ENCODE measurements around the gene VEZT.

VEZT gene

DNA sequence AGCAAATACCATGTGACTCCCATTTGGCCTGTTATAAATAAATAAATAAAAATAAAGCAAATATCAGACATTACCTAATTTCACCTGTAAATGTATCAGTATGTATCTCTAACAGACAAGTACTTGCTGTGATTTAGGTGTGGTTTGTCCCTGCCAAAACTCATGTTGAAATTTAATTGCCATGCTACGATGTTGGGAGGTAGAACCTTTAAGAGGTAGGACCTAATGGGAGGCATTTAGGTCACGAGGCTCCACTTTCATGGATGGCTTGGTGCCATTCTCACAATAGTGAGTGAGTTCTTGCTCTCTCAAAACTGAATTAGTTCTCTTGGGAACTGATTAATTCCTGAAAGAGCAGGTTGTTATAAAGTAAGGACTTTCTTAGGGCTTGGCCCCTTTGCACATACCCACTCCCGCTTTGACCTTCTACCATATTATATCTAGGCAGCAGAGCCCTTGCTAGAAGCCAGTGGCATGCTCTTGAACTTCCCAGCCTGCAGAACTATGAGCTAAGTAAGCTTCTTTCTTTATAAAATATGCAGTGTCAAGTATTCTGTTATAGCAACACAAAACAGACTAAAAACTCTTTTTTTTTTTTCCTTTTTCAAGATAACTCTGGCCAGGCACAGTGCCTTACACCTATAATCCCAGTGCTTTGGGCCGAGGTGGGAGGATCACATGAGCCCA lies 26.0 kb downstream of the VEZT start:
- no peak for DNase-seq (ENCODE audit: low read depth, low spot score)
- H3K27ac ChIP-seq: no peak overlapping the region

DNA sequence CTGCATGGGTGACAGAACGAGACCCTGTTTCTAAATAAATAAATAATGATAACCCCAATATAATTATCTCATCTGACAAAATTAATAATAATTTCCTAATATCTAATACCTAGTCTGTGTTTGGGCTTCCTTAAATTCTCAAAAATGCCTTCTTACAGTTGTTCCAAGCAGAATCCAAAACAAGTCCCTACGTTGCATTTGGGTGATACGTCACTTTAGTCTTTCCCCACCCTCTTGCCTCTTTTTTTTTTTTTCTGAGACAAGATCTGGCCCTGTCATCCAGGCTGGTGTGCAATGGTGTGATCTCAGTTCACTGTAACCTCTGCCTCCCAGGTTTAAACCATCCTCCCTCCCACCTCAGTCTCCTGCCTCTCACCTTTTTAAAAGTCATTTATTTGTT lies 26.7 kb downstream of the VEZT start:
- no peak for DNase-seq (ENCODE audit: low read depth, low spot score)
- no peak overlapping the region for H3K27ac ChIP-seq

DNA sequence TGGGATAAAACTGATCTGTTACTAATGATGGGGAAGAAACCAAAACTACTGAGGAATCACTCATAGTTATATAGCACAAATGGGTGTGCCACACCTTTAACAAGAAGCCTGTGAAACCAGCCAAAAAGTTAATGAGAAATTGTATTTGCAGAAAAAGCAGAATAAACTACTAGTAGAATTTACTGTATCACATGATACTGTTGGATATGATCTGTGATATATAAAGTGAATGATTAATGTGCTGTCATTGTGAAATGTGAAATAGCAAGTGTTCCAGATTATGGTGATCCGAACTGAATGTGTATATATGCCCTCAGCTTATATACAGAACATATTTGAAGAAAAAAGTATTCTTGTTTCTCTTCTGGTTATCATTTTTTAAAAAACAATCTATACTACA lies 30.5 kb downstream of the VEZT start:
- no peak for DNase-seq (ENCODE audit: low read depth, low spot score)
- H3K27ac ChIP-seq: no peak overlapping the region

DNA sequence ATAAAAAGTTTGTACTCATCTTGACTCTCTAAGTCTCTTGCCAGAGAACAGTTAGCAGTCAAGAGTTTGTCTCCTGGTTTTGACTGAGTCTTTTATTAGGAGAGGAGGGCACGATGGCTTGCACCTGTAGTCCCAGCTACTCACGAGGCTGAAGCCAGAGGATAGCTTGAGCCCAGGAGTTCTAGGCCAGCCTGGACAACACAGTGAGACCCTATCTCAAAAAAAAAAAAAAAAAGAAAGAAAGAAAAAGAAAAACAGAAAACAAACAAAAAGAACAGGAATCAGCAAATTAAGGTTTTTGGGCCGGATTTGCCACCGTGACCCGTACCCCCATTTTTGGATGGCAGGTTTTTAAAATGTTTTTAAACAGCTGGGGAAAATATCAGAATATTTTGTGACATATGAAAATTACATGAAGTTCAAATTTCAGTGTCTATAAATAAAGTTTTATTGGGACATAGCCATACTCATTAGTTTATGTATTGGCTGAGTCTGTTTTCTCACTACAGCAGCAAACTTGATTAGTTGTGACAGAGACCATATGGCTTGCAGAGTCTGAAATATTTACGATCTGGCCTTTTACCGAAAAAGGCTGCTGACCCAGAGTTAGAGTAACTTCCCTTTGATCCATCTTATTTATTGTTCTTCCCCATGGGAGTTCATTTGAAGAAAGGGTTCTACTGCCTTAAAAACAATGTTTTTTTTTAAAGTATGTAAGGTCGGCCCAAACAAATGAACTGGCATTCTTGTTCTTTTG lies 31.2 kb downstream of the VEZT start:
- H3K27ac ChIP-seq: no peak overlapping the region
- DNase-seq (ENCODE audit: low read depth, low spot score): no peak

DNA sequence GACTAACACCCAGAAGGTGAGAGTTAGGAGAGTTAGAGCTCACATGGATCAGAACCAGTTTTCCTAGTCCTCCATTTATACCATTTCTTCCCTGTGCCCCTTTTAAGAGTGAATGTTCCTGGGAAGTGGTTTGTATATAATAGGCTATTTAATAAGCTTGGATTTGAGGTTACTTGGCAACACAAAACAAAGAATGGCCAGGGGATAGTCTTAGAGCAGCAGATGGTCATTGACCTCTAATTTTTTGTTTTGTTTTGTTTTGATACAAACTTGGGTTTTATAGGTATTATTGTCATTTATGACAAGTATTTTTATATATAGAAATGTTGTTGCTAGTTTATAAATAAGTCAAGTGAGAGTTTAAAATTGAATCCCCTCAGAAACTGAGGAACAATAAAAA lies 35.8 kb downstream of the VEZT start:
- DNase-seq (ENCODE audit: low read depth, low spot score): no peak
- no peak overlapping the region for H3K27ac ChIP-seq

DNA sequence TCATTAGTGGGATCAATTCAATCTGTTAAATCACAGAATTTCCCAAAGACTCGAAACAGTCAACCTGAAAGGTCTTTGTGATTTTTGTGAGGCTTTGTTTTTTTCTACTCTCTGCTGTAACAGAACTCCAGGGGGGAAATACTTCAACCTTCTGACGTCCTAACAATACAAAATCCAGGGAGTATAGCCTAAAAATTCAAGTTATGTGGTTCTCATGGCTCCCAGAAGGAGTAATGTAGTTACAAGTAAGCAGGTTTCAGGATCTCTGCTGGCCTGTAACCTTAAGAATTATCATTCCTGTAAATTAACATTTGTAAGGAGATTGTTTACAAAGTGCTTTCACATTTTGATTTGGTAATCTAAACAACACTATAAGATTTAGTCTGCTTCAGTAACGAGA lies 39.9 kb downstream of the VEZT start:
- no peak for DNase-seq (ENCODE audit: low read depth, low spot score)
- H3K27ac ChIP-seq: peak overlapping the region; percentile 34

DNA sequence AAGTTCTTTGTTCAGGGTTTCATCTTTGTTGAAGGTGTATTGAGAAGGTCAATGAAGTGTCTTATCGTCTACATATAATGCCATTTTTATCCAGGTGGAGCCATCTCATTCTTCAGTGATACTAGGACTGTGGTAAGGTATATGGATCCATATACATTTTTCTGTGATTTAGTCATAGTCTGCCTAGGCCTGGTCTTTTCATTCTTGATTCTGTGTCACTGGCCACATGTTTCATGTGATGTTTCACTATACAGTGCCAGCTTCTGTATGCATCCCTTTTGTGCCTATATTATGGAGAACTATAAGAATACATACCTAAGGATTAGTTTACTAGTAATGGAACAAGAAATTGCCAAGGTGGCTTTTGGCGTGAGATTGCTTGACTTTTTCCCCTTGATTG lies 40.5 kb downstream of the VEZT start:
- H3K27ac ChIP-seq: peak overlapping the region; percentile 34
- DNase-seq (ENCODE audit: low read depth, low spot score): no peak

DNA sequence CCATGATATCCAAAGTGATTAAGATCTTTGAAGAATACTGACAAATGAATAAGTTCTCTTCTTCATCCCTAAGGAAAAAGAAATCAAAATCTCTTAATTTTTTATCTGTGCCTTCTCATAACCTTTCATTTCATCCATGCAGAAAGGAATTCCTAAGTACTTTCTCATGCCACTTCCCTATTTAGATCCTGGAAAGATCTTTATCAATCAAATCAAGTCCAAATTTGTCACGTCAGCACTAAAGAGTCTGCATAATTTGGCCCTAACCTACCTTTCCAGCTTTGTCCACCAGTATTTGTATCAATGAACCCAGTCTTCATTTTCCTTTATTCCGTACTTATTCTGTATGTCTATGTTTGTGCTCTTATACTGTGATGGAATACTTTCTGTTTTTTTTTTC lies 41.2 kb downstream of the VEZT start:
- H3K27ac ChIP-seq: peak overlapping the region; percentile 34
- no peak for DNase-seq (ENCODE audit: low read depth, low spot score)

DNA sequence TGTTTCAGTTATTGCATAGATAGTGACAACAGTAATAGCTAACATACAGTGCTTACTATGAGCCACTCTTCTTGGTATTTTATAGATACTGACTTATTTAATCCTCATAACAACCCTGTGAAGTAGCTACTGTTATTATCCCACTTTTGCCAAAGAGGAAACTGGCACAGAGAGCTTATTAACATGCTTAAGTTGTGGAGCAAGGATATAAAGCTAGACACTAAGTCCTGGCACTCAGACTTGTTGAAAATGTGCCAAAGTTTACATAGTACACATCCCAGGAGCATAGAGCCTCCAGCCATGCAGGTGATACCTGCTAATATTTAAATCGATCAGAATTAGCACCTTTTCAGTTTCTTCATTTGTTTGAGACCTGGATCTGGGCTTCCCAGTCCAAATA lies 41.8 kb downstream of the VEZT start:
- DNase-seq (ENCODE audit: low read depth, low spot score): no peak
- no peak overlapping the region for H3K27ac ChIP-seq

DNA sequence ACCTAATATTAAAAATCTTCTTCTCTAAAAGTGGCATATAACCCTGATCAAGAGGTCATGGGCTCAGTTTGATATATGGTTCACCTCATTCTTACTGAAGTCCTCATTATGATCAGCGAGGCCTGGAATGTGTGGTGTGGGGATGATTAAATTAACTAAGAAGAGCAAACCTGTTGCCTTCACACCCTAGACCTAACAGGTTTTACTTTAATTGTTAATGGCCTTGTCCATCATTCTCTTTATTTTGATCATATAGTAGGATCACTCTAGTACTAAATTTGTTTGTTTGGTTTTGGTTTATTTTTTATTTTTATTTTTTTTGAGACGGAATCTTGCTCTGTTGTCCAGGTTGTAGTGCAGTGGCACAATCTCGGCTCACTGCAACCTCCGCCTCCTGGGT lies 43.5 kb downstream of the VEZT start:
- no peak overlapping the region for H3K27ac ChIP-seq
- no peak for DNase-seq (ENCODE audit: low read depth, low spot score)

DNA sequence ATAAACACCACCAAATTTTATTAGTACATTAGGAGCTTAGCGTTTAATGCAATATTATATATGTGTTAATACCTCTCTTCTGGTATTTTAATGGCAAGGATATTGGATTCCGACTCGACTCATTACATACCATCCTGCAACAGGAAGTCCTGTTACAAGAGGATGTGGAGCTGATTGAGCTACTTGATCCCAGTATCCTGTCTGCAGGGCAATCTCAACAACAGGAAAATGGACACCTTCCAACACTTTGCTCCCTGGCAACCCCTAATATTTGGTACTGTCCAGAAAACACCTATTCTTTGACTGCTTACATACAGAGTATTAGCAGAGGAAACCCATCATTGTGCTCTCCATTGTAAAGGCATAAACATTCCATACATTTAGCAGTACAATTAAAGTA lies 45.2 kb downstream of the VEZT start:
- DNase-seq (ENCODE audit: low read depth, low spot score): no peak
- no peak overlapping the region for H3K27ac ChIP-seq

DNA sequence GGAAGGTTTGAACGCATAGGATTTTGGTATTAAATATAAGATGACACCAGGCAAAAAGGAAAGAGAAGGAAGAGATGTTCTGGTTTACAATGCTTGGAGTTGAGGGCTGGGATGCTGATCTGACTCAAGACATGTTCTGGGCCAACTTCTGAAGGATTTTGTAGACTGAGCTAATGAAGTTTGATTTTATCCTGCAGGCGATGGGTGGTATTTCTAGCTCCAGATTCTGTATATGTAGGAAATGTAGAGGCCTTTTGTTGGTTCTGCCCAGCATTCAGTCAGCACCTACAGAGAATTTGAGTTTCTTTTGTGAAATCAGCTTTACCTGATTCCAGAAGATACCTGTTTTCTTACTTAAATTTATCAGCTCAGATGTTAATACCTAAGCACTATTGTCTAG lies 48.2 kb downstream of the VEZT start:
- no peak overlapping the region for H3K27ac ChIP-seq

DNA sequence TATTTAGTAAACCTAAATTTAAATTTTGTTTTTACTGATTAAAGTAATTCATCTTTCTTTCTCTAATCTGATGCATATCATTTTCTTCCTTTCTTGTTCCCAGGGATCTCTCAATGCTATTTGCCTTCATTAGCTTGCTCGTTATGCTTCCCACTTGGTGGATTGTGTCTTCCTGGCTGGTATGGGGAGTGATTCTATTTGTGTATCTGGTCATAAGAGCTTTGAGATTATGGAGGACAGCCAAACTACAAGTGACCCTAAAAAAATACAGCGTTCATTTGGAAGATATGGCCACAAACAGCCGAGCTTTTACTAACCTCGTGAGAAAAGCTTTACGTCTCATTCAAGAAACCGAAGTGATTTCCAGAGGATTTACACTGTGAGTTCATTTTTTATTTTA lies 48.6 kb downstream of the VEZT start:
- H3K27ac ChIP-seq: no peak overlapping the region
- DNase-seq (ENCODE audit: low read depth, low spot score): no peak

More for the DNA sequence above, 48.2 kb downstream of the VEZT start:
- no peak for DNase-seq (ENCODE audit: low read depth, low spot score)

DNA sequence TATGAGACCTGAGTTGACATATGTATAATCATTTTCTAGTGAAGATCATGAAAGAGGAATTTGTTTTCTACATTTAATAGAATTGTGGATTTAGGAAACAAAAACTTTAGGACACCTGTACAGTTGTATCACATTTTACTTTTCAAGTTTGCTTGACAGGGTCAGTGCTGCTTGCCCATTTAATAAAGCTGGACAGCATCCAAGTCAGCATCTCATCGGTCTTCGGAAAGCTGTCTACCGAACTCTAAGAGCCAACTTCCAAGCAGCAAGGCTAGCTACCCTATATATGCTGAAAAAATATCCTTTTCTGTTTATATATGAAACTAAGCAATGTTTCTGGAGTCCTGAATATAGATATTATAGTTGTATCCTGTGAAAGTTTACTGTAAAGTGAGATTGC lies 52.3 kb downstream of the VEZT start:
- no peak for DNase-seq (ENCODE audit: low read depth, low spot score)
- no peak overlapping the region for H3K27ac ChIP-seq

DNA sequence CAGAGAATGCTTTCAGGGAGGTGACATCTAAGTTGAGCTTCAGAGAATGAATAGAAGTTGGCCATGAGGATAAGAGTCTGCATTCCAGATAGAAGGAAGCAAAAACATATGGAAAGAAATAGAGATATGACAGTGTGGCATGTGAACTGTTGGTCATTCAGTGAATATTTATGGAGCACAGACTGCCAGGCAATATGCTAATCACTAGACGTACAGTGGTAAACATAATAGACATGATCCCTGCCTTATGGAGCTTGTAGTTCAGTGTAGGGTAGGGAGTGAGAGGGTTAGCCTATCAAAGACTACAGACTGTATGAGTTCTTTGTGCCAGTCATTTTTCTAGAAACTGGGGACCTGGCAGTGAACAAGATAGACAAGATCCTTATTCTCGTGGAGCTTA lies 53.9 kb downstream of the VEZT start:
- no peak for DNase-seq (ENCODE audit: low read depth, low spot score)
- H3K27ac ChIP-seq: no peak overlapping the region

DNA sequence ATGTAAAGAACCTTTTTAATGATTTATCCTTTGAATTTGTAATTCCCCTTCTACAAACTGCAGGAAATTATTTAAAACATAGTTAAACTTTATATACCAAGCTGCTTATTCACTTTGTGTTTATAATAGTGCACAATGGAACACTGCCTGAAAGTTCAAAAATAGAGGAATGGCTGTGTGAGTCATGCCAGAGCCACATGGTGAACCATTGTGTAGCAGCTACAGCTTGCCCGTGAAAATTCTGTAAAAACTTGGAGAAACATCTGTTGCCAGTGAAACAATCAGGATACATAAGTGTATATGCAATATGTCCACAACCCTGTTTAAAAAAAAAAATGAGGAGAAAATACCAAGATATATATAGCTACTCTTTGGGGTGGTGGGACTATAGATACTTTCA lies 59.5 kb downstream of the VEZT start:
- no peak for DNase-seq (ENCODE audit: low read depth, low spot score)
- no peak overlapping the region for H3K27ac ChIP-seq

DNA sequence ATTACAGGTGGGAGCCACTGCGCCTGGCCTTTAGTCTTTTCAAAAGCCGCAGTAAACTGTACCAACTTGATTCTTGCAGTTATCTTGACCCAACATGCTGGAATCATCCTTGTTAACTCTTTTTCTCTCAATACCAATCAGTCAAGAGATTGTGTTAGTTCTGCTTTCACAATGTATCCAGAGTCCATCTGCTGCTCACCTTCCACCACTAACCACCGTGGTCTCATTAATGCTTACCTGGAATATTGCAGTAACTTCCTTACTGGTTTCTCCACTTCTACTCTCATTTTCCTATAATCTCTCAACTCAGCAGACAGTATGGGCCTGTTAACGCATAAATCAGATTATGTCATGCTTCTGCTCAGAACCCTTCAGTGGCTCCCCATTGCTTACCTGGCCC lies 62.2 kb downstream of the VEZT start:
- DNase-seq (ENCODE audit: low read depth, low spot score): no peak
- no peak overlapping the region for H3K27ac ChIP-seq

DNA sequence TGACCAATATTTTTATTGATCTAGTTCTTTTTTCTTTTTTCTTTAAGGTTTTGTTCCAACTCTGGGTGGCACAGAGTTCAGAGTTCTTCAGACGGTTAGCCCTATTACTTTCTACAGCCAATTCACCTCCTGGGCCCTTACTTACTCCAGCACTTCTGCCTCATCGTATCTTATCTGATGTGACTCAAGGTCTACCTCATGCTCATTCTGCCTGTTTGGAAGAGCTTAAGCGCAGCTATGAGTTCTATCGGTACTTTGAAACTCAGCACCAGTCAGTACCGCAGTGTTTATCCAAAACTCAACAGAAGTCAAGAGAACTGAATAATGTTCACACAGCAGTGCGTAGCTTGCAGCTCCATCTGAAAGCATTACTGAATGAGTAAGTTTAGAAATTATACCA lies 64.7 kb downstream of the VEZT start:
- DNase-seq (ENCODE audit: low read depth, low spot score): no peak
- H3K27ac ChIP-seq: no peak overlapping the region

DNA sequence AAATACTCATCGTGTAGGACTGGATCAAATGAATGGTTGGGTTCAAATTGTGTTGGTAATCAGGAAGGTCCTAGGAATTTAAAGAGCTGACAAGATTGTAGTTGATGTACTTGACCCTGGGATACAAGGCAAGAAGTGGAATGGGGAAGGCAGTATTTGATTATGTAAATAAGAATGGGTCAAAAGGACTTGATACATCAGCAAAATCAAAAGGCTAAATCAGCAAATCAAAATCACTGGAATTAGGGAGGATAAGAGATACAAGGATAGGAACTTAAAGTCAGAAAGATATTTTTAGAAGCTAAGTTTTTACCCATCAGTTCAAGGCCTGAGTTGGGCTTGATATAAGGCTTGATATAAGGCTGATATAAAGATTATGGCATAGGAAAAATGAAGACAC lies 65.8 kb downstream of the VEZT start:
- DNase-seq (ENCODE audit: low read depth, low spot score): no peak
- no peak overlapping the region for H3K27ac ChIP-seq

DNA sequence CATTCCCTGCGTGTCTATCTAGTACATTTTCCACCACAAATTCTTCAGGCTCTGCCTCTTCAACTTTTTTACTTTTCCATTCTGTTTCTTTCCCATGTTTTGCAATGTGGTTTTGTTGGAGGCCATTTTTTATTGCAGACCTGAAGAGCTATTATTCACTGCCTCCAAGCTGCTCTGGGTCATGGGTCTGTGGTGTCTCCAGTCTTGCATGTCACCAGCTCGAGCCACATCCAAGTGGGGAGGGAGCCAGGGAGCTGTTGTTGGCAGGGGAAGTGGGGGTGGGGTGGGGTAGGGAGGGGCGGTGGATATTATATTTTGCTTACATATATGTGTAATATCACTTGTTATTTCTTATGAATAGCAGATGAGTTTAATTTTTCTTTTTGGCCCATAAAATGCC lies 69.1 kb downstream of the VEZT start:
- DNase-seq (ENCODE audit: low read depth, low spot score): no peak
- no peak overlapping the region for H3K27ac ChIP-seq

DNA sequence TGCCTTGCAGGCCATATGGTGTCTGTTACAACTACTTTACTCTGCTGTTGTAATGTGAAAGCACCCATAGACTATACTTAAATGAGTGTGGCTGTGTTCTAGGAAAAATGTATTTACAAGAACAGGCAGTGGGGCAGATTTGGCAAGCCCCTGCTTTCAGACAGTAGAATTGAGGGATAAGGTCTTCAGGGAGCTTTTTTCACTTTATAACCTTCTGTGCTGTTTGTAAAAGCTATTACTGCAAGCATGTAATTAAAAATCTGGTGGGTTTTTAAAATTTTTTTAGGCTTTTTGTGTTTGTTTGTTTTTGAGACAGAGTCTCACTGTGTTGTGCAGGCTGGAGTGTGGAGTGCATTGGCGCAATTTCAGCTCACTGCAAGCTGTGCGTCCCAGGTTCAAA lies 73.9 kb downstream of the VEZT start:
- no peak for DNase-seq (ENCODE audit: low read depth, low spot score)

DNA sequence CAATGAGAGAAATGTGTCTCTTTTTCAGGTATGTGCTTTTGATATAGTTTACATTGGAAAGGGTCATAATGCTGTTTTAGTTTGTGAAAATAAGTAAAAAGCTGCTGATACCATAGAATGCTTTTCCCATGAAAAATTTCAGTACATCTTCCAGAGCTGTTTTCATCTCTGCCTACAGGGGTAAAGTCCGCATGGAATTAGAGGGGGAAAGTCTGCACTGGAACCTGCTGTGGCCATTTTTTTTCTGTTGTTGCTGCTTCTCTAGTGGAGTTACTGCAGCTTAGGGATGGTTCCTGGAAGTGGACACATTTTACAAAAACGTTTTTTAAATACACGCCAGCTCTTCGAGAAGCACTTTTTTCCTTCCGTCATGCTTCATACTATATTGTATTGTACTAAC lies 81.3 kb downstream of the VEZT start:
- H3K27ac ChIP-seq: no peak overlapping the region
- no peak for DNase-seq (ENCODE audit: low read depth, low spot score)

More for the DNA sequence above, 73.9 kb downstream of the VEZT start:
- H3K27ac ChIP-seq: no peak overlapping the region
